Measurements from ENCODE around the gene PEX11G. TPM values are rescaled to one million over a fixed set of nuclear protein-coding genes. Genes with fewer than 3 reads are reported as not detected.

PEX11G gene
- total and polyA plus RNA-seq, 2 donors (not counting 3 experiments of a cell fraction or from before 2014, with no cell fraction given), result 1.3 to 1.9 TPM

DNA sequence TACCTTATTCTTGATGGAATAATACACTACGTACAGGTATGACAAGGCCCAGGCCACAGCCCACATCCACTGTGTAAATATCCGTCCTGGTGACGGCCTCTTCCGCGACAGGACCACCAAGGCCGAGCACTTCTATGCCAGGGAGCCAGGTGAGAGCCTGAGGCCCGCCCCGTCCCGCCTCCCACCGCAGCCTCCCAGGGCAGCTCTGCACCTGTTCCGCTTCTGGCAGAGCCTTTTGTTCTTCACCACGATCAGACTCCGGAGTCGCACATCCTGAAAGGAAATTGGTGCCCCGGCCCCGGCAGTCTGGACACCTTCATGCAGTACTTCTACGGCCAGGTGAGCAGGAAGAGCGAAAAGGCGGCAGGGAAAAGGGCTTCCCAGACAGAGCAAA is 16.4 kb upstream of the PEX11G start:
- H3K79me2 ChIP-seq (ENCODE audit: control insufficient read depth, insufficient read depth, low read length), result no peaks in the 10 kb centered on the region
- ChIA-PET POLR2A (no interaction called here), CTCF (interaction anchor here (1.2 to 3.4 kb wide), 3 partner anchors 8 to 151 kb away, joined by 3 to 20 read pairs (median 5); a partner anchor contains a TSS)
- H3K4me2 ChIP-seq (ENCODE audit: insufficient read depth, low read length), result no peak overlapping the region
- peaks cover 0 to 4% of the 10 kb centered on the region in 2 experiments for H3K27me3 ChIP-seq (ENCODE audit: control insufficient read depth in 2 of 2, insufficient read depth in 2 of 2, low read length in 2 of 2)
- H3K4me1 ChIP-seq (ENCODE audit: control insufficient read depth, extremely low read depth, insufficient read depth, low read length), result no peaks in the 10 kb centered on the region
- no peak overlapping the region for H3K27ac ChIP-seq (ENCODE audit: insufficient read depth, low read depth, low read length)
- intact Hi-C loops (cut with micrococcal nuclease) (no loop called here), dilution Hi-C loops (cut with MboI; ENCODE audit: extremely low pct_ligation_motif_present, low sequenced_read_pairs) (no loop called here)
- DNase-seq (ENCODE audit: low read depth, low spot score) (no peak), FAIRE-seq (no peak)
- TF ChIP-seq GATA2 (IDR thresholded peaks at IDR 0.05; ENCODE audit: insufficient read depth, insufficient read length, low read depth, low read length) (no peak), EZH2 (IDR thresholded peaks at IDR 0.05; ENCODE audit: borderline replicate concordance, low read depth, low read length, severe bottlenecking) (no peak), POLR2A (IDR thresholded peaks at IDR 0.05; ENCODE audit: low read depth, low read length) (no peak), FOS (IDR thresholded peaks at IDR 0.05; ENCODE audit: borderline replicate concordance, insufficient read depth, low read length) (no peak), MYC (IDR thresholded peaks at IDR 0.05; ENCODE audit: low read depth, low read length) (no peak), JUN (IDR thresholded peaks at IDR 0.05; ENCODE audit: borderline replicate concordance, insufficient read depth, insufficient read length, low read depth) (no peak)
- TF ChIP-seq, protein P1, sequence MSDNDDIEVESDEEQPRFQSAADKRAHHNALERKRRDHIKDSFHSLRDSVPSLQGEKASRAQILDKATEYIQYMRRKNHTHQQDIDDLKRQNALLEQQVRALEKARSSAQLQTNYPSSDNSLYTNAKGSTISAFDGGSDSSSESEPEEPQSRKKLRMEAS (IDR thresholded peaks at IDR 0.05; ENCODE audit: insufficient read depth, insufficient read length), result no peak
- H3K4me3 ChIP-seq (replicated peaks in 1 of 3; ENCODE audit: insufficient read depth in 1 of 3, low read depth in 1 of 3, low read length in 3 of 3), result no peak overlapping the region
- no peaks in the 10 kb centered on the region for H3K36me3 ChIP-seq (ENCODE audit: control insufficient read depth in 2 of 2, extremely low read depth in 1 of 2, insufficient read depth in 2 of 2, low read length in 2 of 2)
- H2AFZ ChIP-seq (ENCODE audit: low read depth, low read length), result no peak overlapping the region
- H3K9me3 ChIP-seq (replicated peaks; ENCODE audit: control insufficient read depth, insufficient read depth, low read length), result no peaks in the 10 kb centered on the region
- no peaks in the 10 kb centered on the region for H3K9me1 ChIP-seq (replicated peaks; ENCODE audit: control insufficient read depth, extremely low read depth, insufficient read depth, low read length)
- no peaks in the 10 kb centered on the region for H4K20me1 ChIP-seq (replicated peaks; ENCODE audit: control insufficient read depth, extremely low read depth, insufficient read depth, low read length)
- BruUV-seq (replicated peaks), result no TSS peak
- no peak overlapping the region for H3K9ac ChIP-seq (replicated peaks; ENCODE audit: extremely low read depth, insufficient read depth, low read length)

DNA sequence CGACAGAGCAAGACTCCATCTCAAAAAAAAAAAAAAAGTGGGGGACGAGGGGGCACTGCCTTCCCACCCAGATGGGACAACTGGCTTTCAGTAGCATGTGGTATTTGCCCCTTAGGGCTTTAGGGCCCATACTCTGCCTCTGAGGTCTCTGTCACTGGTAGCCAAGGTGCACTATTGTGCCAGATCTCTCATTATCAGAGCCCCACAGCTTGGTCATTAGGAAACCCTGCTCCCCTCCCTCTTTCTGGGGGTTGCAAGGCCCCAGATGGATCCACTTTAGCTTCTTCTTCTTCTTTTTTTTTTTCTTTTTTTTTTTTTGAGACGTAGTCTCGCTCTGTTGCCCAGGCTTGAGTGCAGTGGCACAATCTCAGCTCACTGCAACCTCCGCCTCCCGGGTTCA is 15.8 kb upstream of the PEX11G start:
- Histone ChIP-seq H3K4me2 (ENCODE audit: insufficient read depth, low read length) (no peak overlapping the region), H3K36me3 (ENCODE audit: control insufficient read depth in 2 of 2, extremely low read depth in 1 of 2, insufficient read depth in 2 of 2, low read length in 2 of 2) (no peaks in the 10 kb centered on the region), H3K4me1 (ENCODE audit: control insufficient read depth, extremely low read depth, insufficient read depth, low read length) (no peaks in the 10 kb centered on the region), H3K9ac (replicated peaks; ENCODE audit: extremely low read depth, insufficient read depth, low read length) (no peak overlapping the region), H3K27me3 (ENCODE audit: control insufficient read depth in 2 of 2, insufficient read depth in 2 of 2, low read length in 2 of 2) (peaks cover 0 to 4% of the 10 kb centered on the region in 2 experiments), H3K79me2 (ENCODE audit: control insufficient read depth, insufficient read depth, low read length) (no peaks in the 10 kb centered on the region), H3K9me3 (replicated peaks; ENCODE audit: control insufficient read depth, insufficient read depth, low read length) (no peaks in the 10 kb centered on the region), H4K20me1 (replicated peaks; ENCODE audit: control insufficient read depth, extremely low read depth, insufficient read depth, low read length) (no peaks in the 10 kb centered on the region), H3K27ac (ENCODE audit: insufficient read depth, low read depth, low read length) (no peak overlapping the region), H2AFZ (ENCODE audit: low read depth, low read length) (no peak overlapping the region), H3K9me1 (replicated peaks; ENCODE audit: control insufficient read depth, extremely low read depth, insufficient read depth, low read length) (no peaks in the 10 kb centered on the region), H3K4me3 (replicated peaks in 1 of 3; ENCODE audit: insufficient read depth in 1 of 3, low read depth in 1 of 3, low read length in 3 of 3) (no peak overlapping the region)
- ChIA-PET CTCF (interaction anchor here (3.4 kb wide), 1 partner anchor 7 kb away, joined by 20 read pairs; a partner anchor contains a TSS), POLR2A (no interaction called here)
- intact Hi-C loops (cut with micrococcal nuclease), result no loop called here
- DNase-seq (ENCODE audit: low read depth, low spot score) (no peak), FAIRE-seq (no peak)
- BruUV-seq (replicated peaks), result no TSS peak
- no peak for TF ChIP-seq EZH2 (IDR thresholded peaks at IDR 0.05; ENCODE audit: borderline replicate concordance, low read depth, low read length, severe bottlenecking)
- TF ChIP-seq POLR2AphosphoS5 (IDR thresholded peaks at IDR 0.05; ENCODE audit: insufficient read depth, low read depth, low read length), result no peak
- TF ChIP-seq GATA2 (IDR thresholded peaks at IDR 0.05; ENCODE audit: insufficient read depth, insufficient read length, low read depth, low read length), result no peak
- TF ChIP-seq JUN (IDR thresholded peaks at IDR 0.05; ENCODE audit: borderline replicate concordance, insufficient read depth, insufficient read length, low read depth), result no peak
- no peak for TF ChIP-seq MYC (IDR thresholded peaks at IDR 0.05; ENCODE audit: low read depth, low read length)
- TF ChIP-seq, protein P2, sequence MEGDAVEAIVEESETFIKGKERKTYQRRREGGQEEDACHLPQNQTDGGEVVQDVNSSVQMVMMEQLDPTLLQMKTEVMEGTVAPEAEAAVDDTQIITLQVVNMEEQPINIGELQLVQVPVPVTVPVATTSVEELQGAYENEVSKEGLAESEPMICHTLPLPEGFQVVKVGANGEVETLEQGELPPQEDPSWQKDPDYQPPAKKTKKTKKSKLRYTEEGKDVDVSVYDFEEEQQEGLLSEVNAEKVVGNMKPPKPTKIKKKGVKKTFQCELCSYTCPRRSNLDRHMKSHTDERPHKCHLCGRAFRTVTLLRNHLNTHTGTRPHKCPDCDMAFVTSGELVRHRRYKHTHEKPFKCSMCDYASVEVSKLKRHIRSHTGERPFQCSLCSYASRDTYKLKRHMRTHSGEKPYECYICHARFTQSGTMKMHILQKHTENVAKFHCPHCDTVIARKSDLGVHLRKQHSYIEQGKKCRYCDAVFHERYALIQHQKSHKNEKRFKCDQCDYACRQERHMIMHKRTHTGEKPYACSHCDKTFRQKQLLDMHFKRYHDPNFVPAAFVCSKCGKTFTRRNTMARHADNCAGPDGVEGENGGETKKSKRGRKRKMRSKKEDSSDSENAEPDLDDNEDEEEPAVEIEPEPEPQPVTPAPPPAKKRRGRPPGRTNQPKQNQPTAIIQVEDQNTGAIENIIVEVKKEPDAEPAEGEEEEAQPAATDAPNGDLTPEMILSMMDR (IDR thresholded peaks at IDR 0.05; ENCODE audit: extremely low read depth in 1 of 2, insufficient read depth in 1 of 2, low read depth in 1 of 2, low read length in 2 of 2), result no peak
- TF ChIP-seq POLR2A (IDR thresholded peaks at IDR 0.05; ENCODE audit: low read depth, low read length), result no peak
- dilution Hi-C loops (cut with MboI; ENCODE audit: extremely low pct_ligation_motif_present, low sequenced_read_pairs), result no loop called here
